Tibial artery (tissue), 4 donors: Measurements from ENCODE around the gene TBX1.

Experiments
- DNase-seq, 2 donors: peaks; one replicate each; pipeline ENCODE4 v3.0.0-alpha.2; 2019
- H3K27ac ChIP-seq, 2 donors: fragments of 200-600 bp; sonication (generic) in 1 of 2; 1 replicate in 1 of 2; 2 replicates in 1 of 2; pipeline ENCODE4 v1.5.1; 2018 to 2019; ENCODE audit warnings: mild to moderate bottlenecking in 1 of 2
- H3K27me3 ChIP-seq, 2 donors: fragments of 200-600 bp; sonication (generic) in 1 of 2; one replicate each; pipeline versions ENCODE4 v1.5.1 to v1.6.0; 2016 to 2019
- H3K36me3 ChIP-seq, 3 donors: fragments of 200-600 bp; sonication (generic) in 2 of 3; one replicate each; pipeline ENCODE4 v1.5.1; 2016 to 2019; ENCODE audit warnings: mild to moderate bottlenecking in 2 of 3
- H3K4me1 ChIP-seq, 4 donors: fragments of 200-600 bp; sonication (generic) in 2 of 4; 1 replicate in 3 of 4; 2 replicates in 1 of 4; pipeline ENCODE4 v1.5.1; 2016 to 2019
- H3K4me3 ChIP-seq, 2 donors: fragments of 200-600 bp; sonication (generic) in 1 of 2; 1 replicate in 1 of 2; 2 replicates in 1 of 2; pipeline ENCODE4 v1.5.1; 2018 to 2019; ENCODE audit warnings: mild to moderate bottlenecking in 2 of 2
- H3K9me3 ChIP-seq, 3 donors: fragments of 200-600 bp; sonication (generic) in 1 of 3; one replicate each; pipeline ENCODE4 v1.5.1; 2016 to 2019
- CTCF ChIP-seq, 2 experiments: fragments of 200-600 bp in 1 of 2; fragments of 450-650 bp in 1 of 2; IDR thresholded peaks; one replicate each; pipeline ENCODE4 v1.5.1; 2017 to 2019; ENCODE audit warnings: antibody characterized with exemption in 2 of 2, mild to moderate bottlenecking in 1 of 2, moderate library complexity in 1 of 2
- intact Hi-C: fragments of 100-400 bp; cut with DNase I; formaldehyde crosslinking; loops from one replicate; pipeline ENCODE4 v1.15.0; 2023; ENCODE audit warnings: low total_unique reads

TBX1 gene

GRCh38 chr22:19806213-19807160 is 45.9 kb downstream of the TBX1 start:
- no peak overlapping the region for H3K4me3 ChIP-seq
- H3K27me3 ChIP-seq, result no peaks in the 10 kb centered on the region
- H3K4me1 ChIP-seq, result no peaks in the 10 kb centered on the region
- intact Hi-C loops, result no loop called here
- DNase-seq, result peak in 1 of 2 donors; percentile 65
- no peaks in the 10 kb centered on the region for H3K9me3 ChIP-seq
- no peak overlapping the region for H3K27ac ChIP-seq
- peaks cover 0 to 31% (median 9%) of the 10 kb centered on the region in 3 donors for H3K36me3 ChIP-seq
- TF ChIP-seq CTCF (IDR thresholded peaks at IDR 0.05), result no peak

- DNase-seq, result peak in 1 of 2 donors; percentile 46
- Histone ChIP-seq H3K27me3 (no peaks in the 10 kb centered on the region), H3K4me3 (no peak overlapping the region), H3K36me3 (peaks cover 0 to 30% (median 9%) of the 10 kb centered on the region in 3 donors), H3K9me3 (no peaks in the 10 kb centered on the region), H3K4me1 (no peaks in the 10 kb centered on the region), H3K27ac (no peak overlapping the region)
- intact Hi-C loops, result no loop called here
- TF ChIP-seq CTCF (IDR thresholded peaks at IDR 0.05), result no peak
Measured at GRCh38 chr22:19807161-19807913, 46.8 kb downstream of the TBX1 start.

- H3K4me3 ChIP-seq, result no peak overlapping the region
- DNase-seq, result peak in 1 of 2 donors; percentile 48
- H3K27me3 ChIP-seq, result no peaks in the 10 kb centered on the region
- H3K9me3 ChIP-seq, result no peaks in the 10 kb centered on the region
- no peak overlapping the region for H3K27ac ChIP-seq
- intact Hi-C loops, result no loop called here
- H3K4me1 ChIP-seq, result no peaks in the 10 kb centered on the region
- no peak for TF ChIP-seq CTCF (IDR thresholded peaks at IDR 0.05)
- peaks cover 0 to 27% (median 8%) of the 10 kb centered on the region in 3 donors for H3K36me3 ChIP-seq
Measured at GRCh38 chr22:19807914-19808872, 47.6 kb downstream of the TBX1 start.

- H3K27me3 ChIP-seq, result no peaks in the 10 kb centered on the region
- peaks cover 0 to 26% (median 6%) of the 10 kb centered on the region in 3 donors for H3K36me3 ChIP-seq
- H3K9me3 ChIP-seq, result no peaks in the 10 kb centered on the region
- intact Hi-C loops, result no loop called here
- H3K4me3 ChIP-seq, result no peak overlapping the region
- no peak overlapping the region for H3K27ac ChIP-seq
- H3K4me1 ChIP-seq, result no peaks in the 10 kb centered on the region
- no peak for TF ChIP-seq CTCF (IDR thresholded peaks at IDR 0.05)
- peak in 1 of 2 donors; percentile 29 for DNase-seq
Measured at GRCh38 chr22:19808873-19809478, 48.4 kb downstream of the TBX1 start.

- no peak for TF ChIP-seq CTCF (IDR thresholded peaks at IDR 0.05)
- intact Hi-C loops, result no loop called here
- no peak overlapping the region for H3K27ac ChIP-seq
- peaks cover 0 to 26% (median 6%) of the 10 kb centered on the region in 3 donors for H3K36me3 ChIP-seq
- no peaks in the 10 kb centered on the region for H3K4me1 ChIP-seq
- no peak overlapping the region for H3K4me3 ChIP-seq
- no peak for DNase-seq
- H3K9me3 ChIP-seq, result no peaks in the 10 kb centered on the region
- H3K27me3 ChIP-seq, result no peaks in the 10 kb centered on the region
Measured at GRCh38 chr22:19809741-19810140, 49.2 kb downstream of the TBX1 start.
